ENCODE measurements around the gene PPFIBP2. TPM values are rescaled to one million over a fixed set of nuclear protein-coding genes. Genes with fewer than 3 reads are reported as not detected.

Gene PPFIBP2
- total and polyA plus RNA-seq, 2 of the 13 experiments (the other 11 are each of a cell fraction or from before 2014, with no cell fraction given): 15.0 to 52.5 TPM

DNA sequence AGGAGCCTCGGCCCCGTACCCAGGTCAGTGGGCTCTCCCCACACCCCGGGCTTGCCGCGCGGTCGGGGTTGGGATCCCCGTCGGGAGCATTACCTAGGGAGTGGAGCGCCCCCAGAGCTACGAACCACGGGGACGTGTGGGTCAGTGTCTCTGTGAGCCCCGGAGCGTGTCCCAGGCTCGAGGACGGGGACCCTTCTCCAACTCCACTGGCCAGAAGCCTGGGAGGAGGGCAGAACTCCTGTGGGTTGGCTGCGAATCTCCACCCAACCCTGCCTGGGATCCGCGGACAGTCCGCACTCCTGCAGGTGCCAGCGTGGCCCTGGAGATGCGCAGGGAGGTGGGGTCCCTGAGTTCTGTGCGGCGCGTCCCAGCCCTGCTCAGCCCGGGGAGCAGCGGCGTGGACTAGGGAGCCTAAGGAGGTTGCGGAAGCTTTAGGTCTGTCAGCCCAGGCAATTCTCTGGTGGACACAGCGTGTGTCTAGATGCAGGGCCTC lies 346 bp downstream of the PPFIBP2 start (continued):
- TF ChIP-seq ZNF496 (CRISPR knock-in tag; IDR thresholded peaks at IDR 0.05; ENCODE audit: insufficient replicate concordance) (no peak), FLYWCH1 (CRISPR knock-in tag; IDR thresholded peaks at IDR 0.05) (no peak), ZNF530 (CRISPR knock-in tag; IDR thresholded peaks at IDR 0.05; ENCODE audit: low read depth) (no peak), PRMT3 (CRISPR knock-in tag; IDR thresholded peaks at IDR 0.05; ENCODE audit: borderline replicate concordance, low read depth) (no peak), GABPB1 (CRISPR knock-in tag; IDR thresholded peaks at IDR 0.05) (peak; percentile 22; the same call in 1 of the 2 replicates), JUNB (CRISPR knock-in tag; IDR thresholded peaks at IDR 0.05; ENCODE audit: borderline replicate concordance) (no peak), ZNF224 (CRISPR knock-in tag; IDR thresholded peaks at IDR 0.05) (no peak), KAT2B (IDR thresholded peaks at IDR 0.05; ENCODE audit: borderline replicate concordance, low read depth, low read length) (no peak), YY1 (IDR thresholded peaks at IDR 0.05; ENCODE audit: insufficient read depth, insufficient replicate concordance, low read depth, low read length) (no peak), KDM5B (CRISPR knock-in tag; IDR thresholded peaks at IDR 0.05; ENCODE audit: borderline replicate concordance) (peak; percentile 22; the same call in 1 of the 2 replicates), ZFY (CRISPR knock-in tag; IDR thresholded peaks at IDR 0.05) (no peak), SIN3B (IDR thresholded peaks at IDR 0.05; ENCODE audit: low read length) (no peak), NBN (conservative IDR thresholded peaks at IDR 0.05) (no peak), ZNF792 (CRISPR knock-in tag; IDR thresholded peaks at IDR 0.05) (no peak), ATRX (CRISPR knock-in tag; IDR thresholded peaks at IDR 0.05; ENCODE audit: borderline replicate concordance) (no peak), CBX1 (IDR thresholded peaks at IDR 0.05; ENCODE audit: low read depth) (no peak), PPARG (CRISPR knock-in tag; conservative IDR thresholded peaks at IDR 0.05) (no peak), SOX13 (IDR thresholded peaks at IDR 0.05) (no peak), SOX13 (CRISPR knock-in tag; conservative IDR thresholded peaks at IDR 0.05 in 1 of 2, IDR thresholded peaks at IDR 0.05 in 1 of 2) (no peak), RNF2 (conservative IDR thresholded peaks at IDR 0.05; ENCODE audit: low read depth) (no peak), MTA3 (CRISPR knock-in tag; IDR thresholded peaks at IDR 0.05) (no peak), PAWR (CRISPR knock-in tag; IDR thresholded peaks at IDR 0.05; ENCODE audit: borderline replicate concordance) (no peak)
- TF ChIP-seq, protein P1, sequence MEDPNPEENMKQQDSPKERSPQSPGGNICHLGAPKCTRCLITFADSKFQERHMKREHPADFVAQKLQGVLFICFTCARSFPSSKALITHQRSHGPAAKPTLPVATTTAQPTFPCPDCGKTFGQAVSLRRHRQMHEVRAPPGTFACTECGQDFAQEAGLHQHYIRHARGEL (CRISPR knock-in tag; IDR thresholded peaks at IDR 0.05): no peak
- TF ChIP-seq, protein P2, sequence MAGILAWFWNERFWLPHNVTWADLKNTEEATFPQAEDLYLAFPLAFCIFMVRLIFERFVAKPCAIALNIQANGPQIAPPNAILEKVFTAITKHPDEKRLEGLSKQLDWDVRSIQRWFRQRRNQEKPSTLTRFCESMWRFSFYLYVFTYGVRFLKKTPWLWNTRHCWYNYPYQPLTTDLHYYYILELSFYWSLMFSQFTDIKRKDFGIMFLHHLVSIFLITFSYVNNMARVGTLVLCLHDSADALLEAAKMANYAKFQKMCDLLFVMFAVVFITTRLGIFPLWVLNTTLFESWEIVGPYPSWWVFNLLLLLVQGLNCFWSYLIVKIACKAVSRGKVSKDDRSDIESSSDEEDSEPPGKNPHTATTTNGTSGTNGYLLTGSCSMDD (CRISPR knock-in tag; IDR thresholded peaks at IDR 0.05): no peak
- TF ChIP-seq, protein P3, sequence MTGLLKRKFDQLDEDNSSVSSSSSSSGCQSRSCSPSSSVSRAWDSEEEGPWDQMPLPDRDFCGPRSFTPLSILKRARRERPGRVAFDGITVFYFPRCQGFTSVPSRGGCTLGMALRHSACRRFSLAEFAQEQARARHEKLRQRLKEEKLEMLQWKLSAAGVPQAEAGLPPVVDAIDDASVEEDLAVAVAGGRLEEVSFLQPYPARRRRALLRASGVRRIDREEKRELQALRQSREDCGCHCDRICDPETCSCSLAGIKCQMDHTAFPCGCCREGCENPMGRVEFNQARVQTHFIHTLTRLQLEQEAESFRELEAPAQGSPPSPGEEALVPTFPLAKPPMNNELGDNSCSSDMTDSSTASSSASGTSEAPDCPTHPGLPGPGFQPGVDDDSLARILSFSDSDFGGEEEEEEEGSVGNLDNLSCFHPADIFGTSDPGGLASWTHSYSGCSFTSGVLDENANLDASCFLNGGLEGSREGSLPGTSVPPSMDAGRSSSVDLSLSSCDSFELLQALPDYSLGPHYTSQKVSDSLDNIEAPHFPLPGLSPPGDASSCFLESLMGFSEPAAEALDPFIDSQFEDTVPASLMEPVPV (CRISPR knock-in tag; IDR thresholded peaks at IDR 0.05): no peak; the same call in 1 of the 2 replicates
- TF ChIP-seq, protein P4, sequence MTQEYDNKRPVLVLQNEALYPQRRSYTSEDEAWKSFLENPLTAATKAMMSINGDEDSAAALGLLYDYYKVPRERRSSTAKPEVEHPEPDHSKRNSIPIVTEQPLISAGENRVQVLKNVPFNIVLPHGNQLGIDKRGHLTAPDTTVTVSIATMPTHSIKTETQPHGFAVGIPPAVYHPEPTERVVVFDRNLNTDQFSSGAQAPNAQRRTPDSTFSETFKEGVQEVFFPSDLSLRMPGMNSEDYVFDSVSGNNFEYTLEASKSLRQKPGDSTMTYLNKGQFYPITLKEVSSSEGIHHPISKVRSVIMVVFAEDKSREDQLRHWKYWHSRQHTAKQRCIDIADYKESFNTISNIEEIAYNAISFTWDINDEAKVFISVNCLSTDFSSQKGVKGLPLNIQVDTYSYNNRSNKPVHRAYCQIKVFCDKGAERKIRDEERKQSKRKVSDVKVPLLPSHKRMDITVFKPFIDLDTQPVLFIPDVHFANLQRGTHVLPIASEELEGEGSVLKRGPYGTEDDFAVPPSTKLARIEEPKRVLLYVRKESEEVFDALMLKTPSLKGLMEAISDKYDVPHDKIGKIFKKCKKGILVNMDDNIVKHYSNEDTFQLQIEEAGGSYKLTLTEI (CRISPR knock-in tag; conservative IDR thresholded peaks at IDR 0.05): no peak
